ENCODE results near the gene KRTAP13-4.
A peak's percentile ranks its signal among the peaks of the same experiment; 100 is the strongest.

KRTAP13-4 gene

DNA sequence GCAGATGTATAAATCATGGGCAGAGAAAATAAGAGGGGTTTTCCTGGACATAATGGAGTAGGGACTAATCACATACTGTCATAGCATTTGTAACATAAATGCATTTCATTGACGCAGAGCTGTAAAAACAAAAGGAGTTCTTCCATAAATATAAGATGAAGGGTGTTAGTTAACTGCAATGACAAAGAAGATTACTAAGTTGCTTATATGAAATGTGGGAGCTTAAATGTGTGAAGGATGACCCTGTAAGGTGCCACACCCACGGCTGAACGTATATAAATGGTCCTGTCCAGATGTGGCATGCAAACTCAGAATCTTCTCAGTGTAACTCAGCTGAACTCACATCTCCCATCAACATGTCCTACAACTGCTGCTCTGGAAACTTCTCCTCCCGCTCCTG lies 34.3 kb upstream of the KRTAP13-4 start, which contains the start of gene KRTAP13-1:
Gene KRTAP13-1, plus strand, starts transcription at position 301 of the 400 bp plus-strand sequence. Its CDS starts 56 bp downstream, at position 357.
- no peak within 1 kb of the TSS for H3K4me2 ChIP-seq (ENCODE audit: low read depth, low read length, poor library complexity, severe bottlenecking)
- H3K27me3 ChIP-seq (ENCODE audit: low read length) = no peaks in the 10 kb centered on the region
- H4K20me1 ChIP-seq (ENCODE audit: low read depth, low read length) = no peaks in the 10 kb centered on the region
- H3K9me3 ChIP-seq (ENCODE audit: insufficient read depth, low read length) = no peaks in the 10 kb centered on the region
- TF ChIP-seq EZH2phosphoT487 (conservative IDR thresholded peaks at IDR 0.05; ENCODE audit: low read length) = no peak
- TF ChIP-seq, protein P1, sequence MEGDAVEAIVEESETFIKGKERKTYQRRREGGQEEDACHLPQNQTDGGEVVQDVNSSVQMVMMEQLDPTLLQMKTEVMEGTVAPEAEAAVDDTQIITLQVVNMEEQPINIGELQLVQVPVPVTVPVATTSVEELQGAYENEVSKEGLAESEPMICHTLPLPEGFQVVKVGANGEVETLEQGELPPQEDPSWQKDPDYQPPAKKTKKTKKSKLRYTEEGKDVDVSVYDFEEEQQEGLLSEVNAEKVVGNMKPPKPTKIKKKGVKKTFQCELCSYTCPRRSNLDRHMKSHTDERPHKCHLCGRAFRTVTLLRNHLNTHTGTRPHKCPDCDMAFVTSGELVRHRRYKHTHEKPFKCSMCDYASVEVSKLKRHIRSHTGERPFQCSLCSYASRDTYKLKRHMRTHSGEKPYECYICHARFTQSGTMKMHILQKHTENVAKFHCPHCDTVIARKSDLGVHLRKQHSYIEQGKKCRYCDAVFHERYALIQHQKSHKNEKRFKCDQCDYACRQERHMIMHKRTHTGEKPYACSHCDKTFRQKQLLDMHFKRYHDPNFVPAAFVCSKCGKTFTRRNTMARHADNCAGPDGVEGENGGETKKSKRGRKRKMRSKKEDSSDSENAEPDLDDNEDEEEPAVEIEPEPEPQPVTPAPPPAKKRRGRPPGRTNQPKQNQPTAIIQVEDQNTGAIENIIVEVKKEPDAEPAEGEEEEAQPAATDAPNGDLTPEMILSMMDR (IDR thresholded peaks at IDR 0.05; ENCODE audit: insufficient read depth, low read length, poor library complexity, severe bottlenecking) = no peak
- H3F3A ChIP-seq (ENCODE audit: insufficient read depth) = no peaks in the 10 kb centered on the region
- H3K36me3 ChIP-seq (ENCODE audit: low read length) = no peaks in the 10 kb centered on the region
- no peak within 1 kb of the TSS for H2AFZ ChIP-seq (ENCODE audit: low read depth, low read length, severe bottlenecking)
- H3K27ac ChIP-seq (ENCODE audit: low read depth, low read length) = no peak within 1 kb of the TSS
- H3K4me3 ChIP-seq (ENCODE audit: insufficient read depth, low read length, poor library complexity, severe bottlenecking) = no peak within 1 kb of the TSS
- H3K79me2 ChIP-seq (ENCODE audit: insufficient read depth, low read length) = no peaks in the 10 kb centered on the region
- H3K9me2 ChIP-seq (replicated peaks; ENCODE audit: insufficient read depth, low read length) = no peaks in the 10 kb centered on the region
- H3K9ac ChIP-seq (ENCODE audit: low read length) = no peak within 1 kb of the TSS

DNA sequence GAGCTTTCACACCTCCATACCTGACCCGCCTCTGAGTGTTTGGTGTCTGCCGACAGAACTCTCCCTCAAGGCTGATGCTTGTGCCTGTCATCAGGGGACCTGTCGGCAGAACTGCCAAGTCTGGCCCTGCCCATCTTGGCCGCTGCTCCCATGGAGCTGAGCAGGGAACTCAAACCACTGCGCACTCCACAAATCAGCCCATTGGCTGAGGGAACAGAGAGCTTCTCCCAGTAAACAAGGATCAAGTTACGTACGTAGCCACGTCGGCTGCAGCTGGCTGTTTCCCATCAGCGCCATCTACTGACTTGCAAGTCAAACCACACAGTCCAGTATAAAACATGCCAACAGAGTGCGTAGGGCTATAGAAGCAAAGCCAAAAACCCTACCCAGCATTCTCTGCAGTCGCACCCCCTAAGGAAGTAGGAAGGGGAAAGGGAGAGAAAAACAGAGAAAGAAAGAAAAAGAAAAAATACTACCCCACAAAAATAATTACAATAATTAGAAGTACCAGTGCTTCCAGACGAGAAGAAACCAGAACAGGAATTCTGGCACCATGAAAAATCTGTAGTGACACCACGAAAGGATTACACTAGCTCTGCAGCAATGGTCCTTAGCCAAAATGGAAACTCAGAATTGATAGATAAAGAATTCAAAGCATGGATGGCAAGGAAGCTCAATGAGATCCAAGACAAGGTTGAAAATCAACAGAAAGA lies 21.1 kb upstream of the KRTAP13-4 start:
- no peaks in the 10 kb centered on the region for H3F3A ChIP-seq (ENCODE audit: insufficient read depth)
- no peaks in the 10 kb centered on the region for H3K9me3 ChIP-seq (ENCODE audit: insufficient read depth, low read length)
- no peak overlapping the region for H3K4me3 ChIP-seq (ENCODE audit: insufficient read depth, low read length, poor library complexity, severe bottlenecking)
- no peaks in the 10 kb centered on the region for H3K36me3 ChIP-seq (ENCODE audit: low read length)
- H4K20me1 ChIP-seq (ENCODE audit: low read depth, low read length) = no peaks in the 10 kb centered on the region
- H3K9me2 ChIP-seq (replicated peaks; ENCODE audit: insufficient read depth, low read length) = no peaks in the 10 kb centered on the region
- no peak overlapping the region for H3K9ac ChIP-seq (ENCODE audit: low read length)
- H3K27ac ChIP-seq (ENCODE audit: low read depth, low read length) = no peak overlapping the region
- peak overlapping the region; percentile 68 for H2AFZ ChIP-seq (ENCODE audit: low read depth, low read length, severe bottlenecking)
- peak overlapping the region; percentile 3 for H3K4me2 ChIP-seq (ENCODE audit: low read depth, low read length, poor library complexity, severe bottlenecking)
- H3K27me3 ChIP-seq (ENCODE audit: low read length) = no peaks in the 10 kb centered on the region
- TF ChIP-seq, protein P1 (IDR thresholded peaks at IDR 0.05; ENCODE audit: insufficient read depth, low read length, poor library complexity, severe bottlenecking) = peak; percentile 43
- TF ChIP-seq EZH2phosphoT487 (conservative IDR thresholded peaks at IDR 0.05; ENCODE audit: low read length) = no peak
- H3K79me2 ChIP-seq (ENCODE audit: insufficient read depth, low read length) = no peaks in the 10 kb centered on the region

DNA sequence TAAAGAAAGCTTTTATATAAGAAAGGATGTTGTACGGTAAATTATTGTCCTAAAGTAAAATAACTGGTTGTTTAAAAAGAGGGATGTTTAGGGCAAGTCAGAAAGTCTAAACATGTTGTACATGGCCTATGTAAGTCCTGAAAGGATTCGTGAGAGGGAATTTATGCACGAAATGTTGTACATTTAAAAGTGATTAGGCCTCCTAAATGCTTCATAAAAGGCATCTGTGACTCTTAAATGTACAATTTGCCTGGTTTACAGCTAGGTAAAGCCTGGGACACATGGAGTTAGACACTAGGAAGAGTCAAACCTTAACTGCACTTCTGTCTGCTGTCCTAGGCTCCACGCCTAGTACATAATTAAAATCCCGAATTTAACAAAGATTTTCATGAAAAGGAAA lies 14.0 kb upstream of the KRTAP13-4 start:
- H3K9me2 ChIP-seq (replicated peaks; ENCODE audit: insufficient read depth, low read length) = no peaks in the 10 kb centered on the region
- H3K79me2 ChIP-seq (ENCODE audit: insufficient read depth, low read length) = no peaks in the 10 kb centered on the region
- H3K4me3 ChIP-seq (ENCODE audit: insufficient read depth, low read length, poor library complexity, severe bottlenecking) = no peak overlapping the region
- H3K27me3 ChIP-seq (ENCODE audit: low read length) = no peaks in the 10 kb centered on the region
- no peaks in the 10 kb centered on the region for H4K20me1 ChIP-seq (ENCODE audit: low read depth, low read length)
- no peak overlapping the region for H3K4me2 ChIP-seq (ENCODE audit: low read depth, low read length, poor library complexity, severe bottlenecking)
- H2AFZ ChIP-seq (ENCODE audit: low read depth, low read length, severe bottlenecking) = no peak overlapping the region
- H3F3A ChIP-seq (ENCODE audit: insufficient read depth) = no peaks in the 10 kb centered on the region
- TF ChIP-seq, protein P1 (IDR thresholded peaks at IDR 0.05; ENCODE audit: insufficient read depth, low read length, poor library complexity, severe bottlenecking) = no peak
- TF ChIP-seq EZH2phosphoT487 (conservative IDR thresholded peaks at IDR 0.05; ENCODE audit: low read length) = no peak
- no peak overlapping the region for H3K27ac ChIP-seq (ENCODE audit: low read depth, low read length)
- H3K9me3 ChIP-seq (ENCODE audit: insufficient read depth, low read length) = peaks cover 8% of the 10 kb centered on the region; the same call in 1 of the 2 replicates
- H3K9ac ChIP-seq (ENCODE audit: low read length) = no peak overlapping the region
- H3K36me3 ChIP-seq (ENCODE audit: low read length) = no peaks in the 10 kb centered on the region
